Thyroid gland (tissue), 4 donors: ENCODE results near the gene ZC3H15.
"Not testable (repeated sequence)": the region's sequence is repeated elsewhere in the genome, so short reads cannot be mapped to it uniquely, and the experiment has no call there.

ENCODE experiments used
- CTCF ChIP-seq, 6 experiments: fragments of 200-600 bp in 3 of 6; fragments of 450-650 bp in 3 of 6; sonication (generic) in 3 of 6; IDR thresholded peaks; one replicate each; pipeline ENCODE4 v1.5.1; 2016 to 2019; ENCODE audit warnings: antibody characterized with exemption in 6 of 6, mild to moderate bottlenecking in 2 of 6, inconsistent platforms in 1 of 6, moderate library complexity in 1 of 6
- POLR2A ChIP-seq, 2 donors: fragments of 450-650 bp; IDR thresholded peaks; one replicate each; pipeline ENCODE4 v1.6.1; 2017; ENCODE audit warnings: antibody characterized with exemption in 2 of 2, mild to moderate bottlenecking in 2 of 2, moderate library complexity in 1 of 2

- TF ChIP-seq POLR2A, CTCF (IDR thresholded peaks at IDR 0.05): not testable (repeated sequence)
Measured at GRCh38 chr2:186472722-186473493, 13.2 kb upstream of the ZC3H15 start.
